Prostate gland (tissue), 2 donors: ENCODE results near the gene RIN2.

ENCODE experiments used
- POLR2A ChIP-seq: fragments of 450-650 bp; IDR thresholded peaks from one replicate; pipeline ENCODE4 v1.6.1; 2016; ENCODE audit warnings: antibody characterized with exemption, mild to moderate bottlenecking
- TF ChIP-seq, protein P1 (sequence below), 4 experiments: fragments of 200-600 bp in 2 of 4; fragments of 450-650 bp in 2 of 4; sonication (generic) in 2 of 4; IDR thresholded peaks; 1 replicate in 3 of 4; 2 replicates in 1 of 4; pipeline ENCODE4 v1.5.1; 2016 to 2019; ENCODE audit warnings: antibody characterized with exemption in 4 of 4, mild to moderate bottlenecking in 2 of 4, moderate library complexity in 2 of 4

GRCh38 chr20:19770375-19770774, 12.3 kb downstream of the RIN2 start:
- TF ChIP-seq, protein P1, sequence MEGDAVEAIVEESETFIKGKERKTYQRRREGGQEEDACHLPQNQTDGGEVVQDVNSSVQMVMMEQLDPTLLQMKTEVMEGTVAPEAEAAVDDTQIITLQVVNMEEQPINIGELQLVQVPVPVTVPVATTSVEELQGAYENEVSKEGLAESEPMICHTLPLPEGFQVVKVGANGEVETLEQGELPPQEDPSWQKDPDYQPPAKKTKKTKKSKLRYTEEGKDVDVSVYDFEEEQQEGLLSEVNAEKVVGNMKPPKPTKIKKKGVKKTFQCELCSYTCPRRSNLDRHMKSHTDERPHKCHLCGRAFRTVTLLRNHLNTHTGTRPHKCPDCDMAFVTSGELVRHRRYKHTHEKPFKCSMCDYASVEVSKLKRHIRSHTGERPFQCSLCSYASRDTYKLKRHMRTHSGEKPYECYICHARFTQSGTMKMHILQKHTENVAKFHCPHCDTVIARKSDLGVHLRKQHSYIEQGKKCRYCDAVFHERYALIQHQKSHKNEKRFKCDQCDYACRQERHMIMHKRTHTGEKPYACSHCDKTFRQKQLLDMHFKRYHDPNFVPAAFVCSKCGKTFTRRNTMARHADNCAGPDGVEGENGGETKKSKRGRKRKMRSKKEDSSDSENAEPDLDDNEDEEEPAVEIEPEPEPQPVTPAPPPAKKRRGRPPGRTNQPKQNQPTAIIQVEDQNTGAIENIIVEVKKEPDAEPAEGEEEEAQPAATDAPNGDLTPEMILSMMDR (IDR thresholded peaks at IDR 0.05), result no peak
- TF ChIP-seq POLR2A, result no peak
